Liver (tissue), 3 donors: ENCODE results near the gene TMPRSS9.

Experiments used
- EGR1 ChIP-seq, 2 donors: IDR thresholded peaks; 2 replicates each; pipeline ENCODE4 v1.6.1; 2016 to 2018; ENCODE audit warnings: antibody characterized with exemption in 2 of 2, low read depth in 2 of 2
- GABPA ChIP-seq, 2 donors: IDR thresholded peaks in 1 of 2; conservative IDR thresholded peaks in 1 of 2; 2 replicates each; pipeline ENCODE4 v1.6.1; 2016; ENCODE audit warnings: antibody characterized with exemption in 2 of 2, mild to moderate bottlenecking in 1 of 2, moderate library complexity in 1 of 2
- JUND ChIP-seq, 2 donors: IDR thresholded peaks; 2 replicates each; pipeline ENCODE4 v1.6.1; 2016; ENCODE audit warnings: antibody characterized with exemption in 2 of 2
- TAF1 ChIP-seq: conservative IDR thresholded peaks from 2 replicates; pipeline ENCODE4 v1.6.1; 2016; ENCODE audit warnings: antibody characterized with exemption, mild to moderate bottlenecking
- YY1 ChIP-seq: IDR thresholded peaks from 2 replicates; pipeline ENCODE4 v1.6.1; 2016; ENCODE audit warnings: antibody characterized with exemption, mild to moderate bottlenecking
- TF ChIP-seq, protein P1 (sequence below): IDR thresholded peaks from 2 replicates; pipeline ENCODE4 v1.6.1; 2016; ENCODE audit warnings: antibody characterized with exemption
- TF ChIP-seq, protein P2 (sequence below): fragments of 150-350 bp; IDR thresholded peaks from 2 replicates; pipeline ENCODE4 v1.5.1; 2017; ENCODE audit warnings: improper control_type of control experiment, low read depth, low read length; ENCODE audit not compliant: missing input control
- donor health status: healthy.
- donor health status: healthy.

DNA sequence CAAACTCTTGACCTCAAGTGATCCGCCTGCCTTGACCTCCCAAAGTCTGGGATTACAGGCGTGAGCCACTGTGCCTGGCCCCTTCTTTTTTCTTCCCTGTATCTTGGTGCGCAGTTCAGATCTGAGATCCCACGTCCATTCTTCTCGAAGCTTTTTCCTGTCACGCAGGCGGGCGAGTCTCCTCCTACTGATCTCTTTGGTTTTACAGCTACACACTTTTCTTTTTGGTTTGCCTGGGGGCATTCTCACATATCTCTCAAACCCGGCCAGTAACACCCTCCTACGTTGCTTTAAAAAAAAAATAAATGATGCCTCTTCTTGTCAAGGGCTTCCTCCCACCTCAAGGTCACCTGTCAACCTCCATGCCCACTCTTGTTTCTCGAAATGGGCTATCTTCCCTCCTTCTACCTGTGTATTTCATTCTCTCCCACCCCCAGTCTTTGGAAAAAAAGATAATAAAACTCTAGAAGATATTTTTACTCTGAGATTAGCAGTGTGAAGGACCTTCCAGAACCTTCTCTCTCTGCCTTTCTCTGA is 12.1 kb downstream of the TMPRSS9 start:
- TF ChIP-seq, protein P1, sequence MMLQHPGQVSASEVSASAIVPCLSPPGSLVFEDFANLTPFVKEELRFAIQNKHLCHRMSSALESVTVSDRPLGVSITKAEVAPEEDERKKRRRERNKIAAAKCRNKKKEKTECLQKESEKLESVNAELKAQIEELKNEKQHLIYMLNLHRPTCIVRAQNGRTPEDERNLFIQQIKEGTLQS = no peak
- no peak for TF ChIP-seq YY1
- TF ChIP-seq, protein P2, sequence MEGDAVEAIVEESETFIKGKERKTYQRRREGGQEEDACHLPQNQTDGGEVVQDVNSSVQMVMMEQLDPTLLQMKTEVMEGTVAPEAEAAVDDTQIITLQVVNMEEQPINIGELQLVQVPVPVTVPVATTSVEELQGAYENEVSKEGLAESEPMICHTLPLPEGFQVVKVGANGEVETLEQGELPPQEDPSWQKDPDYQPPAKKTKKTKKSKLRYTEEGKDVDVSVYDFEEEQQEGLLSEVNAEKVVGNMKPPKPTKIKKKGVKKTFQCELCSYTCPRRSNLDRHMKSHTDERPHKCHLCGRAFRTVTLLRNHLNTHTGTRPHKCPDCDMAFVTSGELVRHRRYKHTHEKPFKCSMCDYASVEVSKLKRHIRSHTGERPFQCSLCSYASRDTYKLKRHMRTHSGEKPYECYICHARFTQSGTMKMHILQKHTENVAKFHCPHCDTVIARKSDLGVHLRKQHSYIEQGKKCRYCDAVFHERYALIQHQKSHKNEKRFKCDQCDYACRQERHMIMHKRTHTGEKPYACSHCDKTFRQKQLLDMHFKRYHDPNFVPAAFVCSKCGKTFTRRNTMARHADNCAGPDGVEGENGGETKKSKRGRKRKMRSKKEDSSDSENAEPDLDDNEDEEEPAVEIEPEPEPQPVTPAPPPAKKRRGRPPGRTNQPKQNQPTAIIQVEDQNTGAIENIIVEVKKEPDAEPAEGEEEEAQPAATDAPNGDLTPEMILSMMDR = no peak
- no peak for TF ChIP-seq TAF1
- no peak for TF ChIP-seq JUND (IDR thresholded peaks at IDR 0.05)
- TF ChIP-seq EGR1 (IDR thresholded peaks at IDR 0.05; ENCODE audit: low read depth in 2 of 2) = no peak
- TF ChIP-seq GABPA (IDR thresholded peaks at IDR 0.05 in 1 of 2, conservative IDR thresholded peaks at IDR 0.05 in 1 of 2) = no peak
